HUDEP-2 (cell line): ENCODE results near the gene GDF15.
A peak's percentile ranks its signal among the peaks of the same experiment; 100 is the strongest.
"Not testable (repeated sequence)": the region's sequence is repeated elsewhere in the genome, so short reads cannot be mapped to it uniquely, and the experiment has no call there.

Experiments
- DNase-seq, 76 experiments: peaks; one replicate each; lab custom pipeline; 2025; ENCODE audit not compliant: unreplicated experiment in 76 of 76; lab: John Stamatoyannopoulos, UW

The GDF15 gene

DNA sequence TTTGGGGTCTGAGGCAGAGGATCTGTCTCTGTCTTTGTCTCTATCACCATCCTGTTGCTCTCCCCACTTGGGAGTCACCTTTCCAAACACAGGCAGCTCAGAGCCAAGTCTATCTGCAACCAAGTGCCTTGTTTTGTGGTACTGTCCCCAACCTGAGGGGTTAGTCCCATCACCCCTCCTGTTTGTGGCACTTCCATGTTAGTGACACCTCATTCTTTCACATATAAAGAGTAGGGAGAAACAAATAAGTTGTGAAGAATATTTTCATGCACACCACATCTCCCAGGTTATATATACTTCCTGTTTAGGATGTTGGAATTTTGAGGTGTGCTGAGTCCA lies 3.7 kb downstream of the GDF15 start:
- peak in 4 of 76 experiments; percentile 50 to 85 (median 69) for DNase-seq

DNA sequence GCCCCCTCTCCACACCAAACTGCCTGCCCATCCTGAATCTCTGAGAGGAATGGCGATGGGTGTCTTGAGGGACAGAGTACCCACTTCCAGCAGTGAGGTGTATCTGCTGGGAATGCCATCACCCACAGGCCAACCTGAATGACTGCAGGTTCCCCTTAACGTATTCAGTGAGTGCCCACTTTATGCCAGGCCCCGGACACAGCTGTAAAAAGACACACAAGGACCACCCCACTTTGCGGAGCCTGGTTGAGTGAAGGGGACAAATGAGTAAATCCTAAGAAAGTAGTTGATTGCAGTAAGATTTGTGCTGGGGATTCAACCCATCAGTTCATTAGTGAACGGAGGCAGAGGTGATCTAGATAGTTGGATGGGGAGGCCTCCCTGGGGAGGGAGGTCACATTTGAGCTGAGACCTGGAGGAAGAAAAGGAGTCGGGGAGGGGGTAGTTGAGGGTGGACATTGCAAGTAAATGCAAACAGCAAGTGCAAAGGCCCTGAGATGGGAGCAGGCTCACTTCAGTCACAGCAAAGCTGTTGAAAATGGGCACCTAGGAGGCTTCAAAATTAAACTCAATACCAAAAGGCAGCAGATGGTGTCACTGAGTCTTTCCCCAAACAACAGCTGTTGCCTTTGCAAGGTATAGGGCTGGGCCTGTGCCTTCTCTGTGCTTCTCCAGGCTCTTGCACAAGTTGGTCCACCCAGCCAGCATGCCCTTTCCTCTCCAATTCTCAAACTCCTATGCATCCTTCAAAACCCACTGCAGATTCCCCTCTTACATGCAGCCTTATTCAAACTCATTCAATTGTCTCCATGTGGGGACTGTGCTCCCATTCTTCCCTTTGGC lies 4.3 kb downstream of the GDF15 start:
- DNase-seq = peak in 16 of 76 experiments; percentile 14 to 92 (median 62)

DNA sequence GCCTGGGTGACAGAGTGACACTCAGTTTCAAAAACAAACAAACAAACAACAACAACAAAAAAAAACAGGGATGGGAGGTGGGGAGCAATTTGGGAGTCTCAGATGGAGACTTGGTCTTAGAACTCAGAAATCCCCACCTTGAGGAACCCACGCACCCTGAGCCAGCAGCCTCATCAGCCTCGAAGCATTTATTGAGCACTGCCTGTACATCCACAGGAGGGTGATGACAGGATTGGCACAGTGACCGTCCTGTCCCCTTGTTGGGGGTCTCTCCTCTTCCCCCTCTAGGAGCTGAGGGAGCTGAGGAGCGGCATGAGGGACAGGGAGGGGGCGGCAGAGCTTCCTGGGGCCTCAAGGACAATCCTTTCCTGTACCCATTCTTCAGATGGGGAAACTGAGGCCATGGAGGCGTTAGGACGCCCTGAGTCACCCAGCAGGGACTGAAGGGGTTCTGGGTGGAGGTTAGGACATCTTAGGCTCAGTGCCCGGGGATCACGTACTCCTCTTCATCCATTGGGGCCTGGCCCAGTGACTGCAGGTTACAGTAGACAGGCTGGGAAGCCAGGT lies 5.6 kb downstream of the GDF15 start:
- no peak for DNase-seq

DNA sequence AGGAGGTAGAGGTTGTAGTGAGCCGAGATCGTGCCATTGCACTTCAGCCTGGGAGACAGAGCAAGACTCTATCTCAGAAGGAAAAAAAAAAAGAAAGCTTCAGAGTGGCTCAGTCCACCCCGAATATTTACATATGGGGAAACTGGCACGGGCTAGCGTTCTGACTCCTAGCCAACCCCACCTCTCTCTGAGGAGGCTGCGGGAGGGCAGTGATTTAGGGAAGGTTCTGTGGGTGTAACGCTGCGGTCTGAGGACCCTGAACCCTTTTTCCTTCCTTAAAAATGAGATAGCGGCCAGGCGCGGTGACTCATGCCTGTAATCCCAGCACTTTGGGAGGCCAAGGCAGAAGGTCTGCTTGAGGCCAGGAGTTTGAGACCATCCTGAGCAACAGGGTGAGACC lies 6.5 kb downstream of the GDF15 start:
- DNase-seq = peak in 37 of 76 experiments; percentile 12 to 63 (median 41)

DNA sequence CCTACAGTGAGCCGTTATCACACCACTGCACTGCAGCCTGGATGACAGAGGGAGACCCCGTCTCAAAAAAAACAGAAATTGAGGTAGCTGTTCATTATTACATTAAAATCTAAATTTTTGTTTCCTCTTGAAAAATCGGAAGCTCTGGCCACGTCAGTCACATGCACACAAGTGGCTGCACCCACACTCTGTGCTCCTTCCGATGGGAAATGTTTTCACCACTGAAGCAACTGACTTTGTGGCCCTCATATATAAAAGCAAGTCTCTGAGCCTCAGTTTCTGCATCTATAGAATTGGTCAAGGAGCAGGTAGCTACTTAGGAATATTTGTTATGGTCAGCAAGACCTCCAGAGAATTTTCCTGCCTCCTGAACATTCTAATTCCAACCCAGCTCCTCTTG lies 7.0 kb downstream of the GDF15 start:
- no peak for DNase-seq

DNA sequence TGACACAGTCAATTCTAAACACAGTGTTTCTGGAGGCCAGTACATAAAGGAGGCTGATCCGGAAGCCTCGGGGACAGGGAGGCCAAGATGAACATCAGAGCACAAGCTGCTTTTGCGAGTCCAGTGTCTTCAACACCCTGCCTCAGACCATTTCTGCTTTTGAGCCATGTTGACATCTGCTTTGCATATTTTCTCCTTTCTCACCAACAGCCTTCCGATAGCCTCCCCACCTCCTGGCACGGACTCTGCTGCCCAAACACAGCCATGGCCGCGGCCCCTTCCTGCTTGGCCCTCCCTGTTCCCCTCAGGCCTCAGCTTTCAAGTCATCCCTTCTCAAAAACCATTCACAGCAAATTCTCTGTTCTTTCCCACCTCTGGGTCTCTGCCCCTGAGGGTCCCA lies 7.9 kb downstream of the GDF15 start:
- no peak for DNase-seq

DNA sequence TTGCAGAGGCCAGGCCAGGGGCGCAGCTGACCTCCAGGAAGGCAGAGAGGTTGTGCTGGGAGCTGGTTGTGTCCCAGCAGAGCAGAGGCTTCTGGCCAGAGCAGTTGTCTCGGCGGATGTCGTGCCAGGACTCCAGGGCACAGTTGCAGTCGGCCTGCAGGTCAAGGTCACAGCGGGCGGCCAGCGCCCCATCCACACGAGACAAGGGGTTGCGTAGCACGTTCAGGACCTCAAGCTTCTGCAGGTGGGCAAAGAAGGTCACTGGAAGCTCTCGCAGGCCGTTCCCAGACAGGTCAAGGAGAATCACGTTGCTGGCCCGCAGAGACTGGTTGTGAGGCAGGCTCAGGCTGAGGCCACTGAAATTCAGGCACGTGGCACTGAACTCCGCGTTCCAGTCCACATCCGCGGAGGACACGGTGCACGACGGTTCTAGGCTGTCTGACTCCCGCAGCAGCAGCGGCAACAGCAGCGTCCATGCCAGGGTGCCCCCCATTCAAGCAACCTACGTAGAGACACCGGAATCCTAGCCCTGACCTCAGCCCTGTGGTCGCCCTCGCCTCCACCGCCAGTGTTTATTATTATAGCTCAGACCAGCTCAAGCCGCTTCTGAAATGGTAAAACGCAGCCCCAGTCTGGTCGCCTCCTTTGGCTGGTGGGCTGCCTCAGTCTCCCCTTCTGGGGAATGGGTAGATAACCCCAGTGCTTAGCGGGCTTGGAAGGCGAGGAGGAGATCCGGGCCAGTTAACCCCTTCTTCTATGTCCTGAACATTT lies 10.7 kb downstream of the GDF15 start:
- DNase-seq = no peak

DNA sequence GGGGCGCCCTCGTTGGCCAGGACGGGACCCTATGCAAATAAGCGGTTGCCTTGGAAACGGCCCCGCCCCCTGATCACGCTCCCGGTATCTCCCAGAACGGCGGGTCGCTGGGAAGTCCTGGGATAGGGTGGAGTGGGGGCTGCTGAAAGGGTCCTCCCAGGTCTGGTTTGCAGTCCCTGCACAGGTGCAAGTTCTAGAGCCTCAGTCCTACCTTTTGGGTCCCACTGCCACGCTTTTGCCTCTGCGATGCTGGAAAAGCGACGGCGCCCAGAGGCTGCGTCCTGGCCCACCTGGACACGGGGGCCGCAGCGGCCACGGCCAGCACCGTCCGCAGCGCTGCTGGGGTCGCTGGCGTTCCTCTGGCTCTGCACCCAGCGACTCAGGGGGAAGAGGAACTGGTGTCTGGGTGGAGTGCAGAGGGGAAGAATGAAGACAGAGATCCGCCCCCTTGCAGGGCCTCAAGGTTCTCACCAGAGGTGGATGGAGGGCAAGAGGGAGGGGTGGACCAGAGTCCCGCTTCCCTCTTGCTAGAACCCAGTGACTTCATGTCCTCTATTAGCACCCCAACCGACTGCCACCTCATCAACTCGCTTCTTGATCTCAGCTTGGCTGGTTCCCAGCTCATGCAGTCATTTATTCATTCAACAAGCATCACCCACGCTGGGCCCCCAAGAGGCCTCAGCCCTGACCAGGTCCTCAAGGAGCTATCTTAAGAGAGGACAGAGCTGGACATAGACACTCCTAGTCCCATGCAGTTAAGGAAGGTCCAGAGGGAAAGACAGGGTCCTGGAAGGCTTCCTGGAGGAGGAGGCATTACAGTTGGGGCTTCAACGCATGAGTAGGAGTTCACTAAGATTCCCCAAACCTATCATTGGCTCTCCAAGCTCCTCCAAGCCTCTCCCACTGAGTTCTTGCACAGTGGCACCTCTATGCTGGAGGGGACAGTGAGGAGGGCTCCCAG lies 11.6 kb downstream of the GDF15 start, which contains the start of gene LRRC25:
TSS of gene LRRC25 (minus strand) at position 381 of the 961 bp plus-strand sequence. CDS start 659 bp downstream, outside the sequence.
- peak in 21 of 76 experiments; percentile 15 to 46 (median 32) for DNase-seq

DNA sequence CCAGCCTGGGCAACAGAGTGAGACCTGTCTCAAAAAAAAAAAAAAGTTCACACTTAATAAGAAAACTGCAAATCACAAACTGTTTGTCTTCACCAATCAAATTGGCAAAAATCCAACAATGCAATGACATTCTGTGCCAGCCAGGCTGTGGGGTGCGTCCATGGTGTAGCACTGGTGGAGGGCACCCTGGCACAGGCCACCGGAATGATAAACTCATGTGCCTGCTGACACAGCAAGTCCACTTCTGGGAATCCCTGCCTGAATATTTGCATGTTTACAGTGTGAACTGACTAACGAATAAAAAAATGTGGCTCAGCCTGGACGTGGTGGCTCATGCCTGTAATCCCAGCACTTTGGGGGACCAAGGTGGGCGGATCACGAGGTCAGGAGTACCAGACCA lies 13.1 kb downstream of the GDF15 start:
- peak in 60 of 76 experiments; percentile 20 to 83 (median 66) for DNase-seq

DNA sequence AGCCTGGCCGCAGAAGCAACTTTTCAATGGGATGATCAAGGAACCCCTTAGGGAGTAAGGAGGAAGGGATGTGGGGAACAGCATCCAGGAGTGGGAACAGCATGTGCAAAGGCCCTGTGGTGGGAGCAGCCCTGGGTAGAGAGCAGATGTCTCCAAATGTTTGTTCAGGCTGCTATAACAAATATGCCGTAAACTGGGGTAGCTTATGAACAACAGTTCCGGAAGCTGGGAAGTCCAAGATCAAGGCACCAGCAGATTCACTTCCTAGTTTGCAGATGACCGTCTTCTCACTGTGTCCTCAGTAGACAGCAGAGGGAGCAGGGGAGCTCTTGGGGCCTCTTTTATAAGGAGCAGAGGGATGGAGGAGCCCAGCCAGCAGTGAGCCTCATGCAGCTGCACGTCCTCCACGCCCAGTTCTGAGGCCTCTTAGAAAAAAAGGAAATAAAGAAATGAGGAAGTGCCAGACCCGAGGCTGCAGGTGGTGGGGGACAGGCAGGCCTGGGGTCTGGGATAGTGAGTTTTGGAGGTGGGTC lies 15.7 kb downstream of the GDF15 start:
- peak in 71 of 76 experiments; percentile 28 to 89 (median 76) for DNase-seq

DNA sequence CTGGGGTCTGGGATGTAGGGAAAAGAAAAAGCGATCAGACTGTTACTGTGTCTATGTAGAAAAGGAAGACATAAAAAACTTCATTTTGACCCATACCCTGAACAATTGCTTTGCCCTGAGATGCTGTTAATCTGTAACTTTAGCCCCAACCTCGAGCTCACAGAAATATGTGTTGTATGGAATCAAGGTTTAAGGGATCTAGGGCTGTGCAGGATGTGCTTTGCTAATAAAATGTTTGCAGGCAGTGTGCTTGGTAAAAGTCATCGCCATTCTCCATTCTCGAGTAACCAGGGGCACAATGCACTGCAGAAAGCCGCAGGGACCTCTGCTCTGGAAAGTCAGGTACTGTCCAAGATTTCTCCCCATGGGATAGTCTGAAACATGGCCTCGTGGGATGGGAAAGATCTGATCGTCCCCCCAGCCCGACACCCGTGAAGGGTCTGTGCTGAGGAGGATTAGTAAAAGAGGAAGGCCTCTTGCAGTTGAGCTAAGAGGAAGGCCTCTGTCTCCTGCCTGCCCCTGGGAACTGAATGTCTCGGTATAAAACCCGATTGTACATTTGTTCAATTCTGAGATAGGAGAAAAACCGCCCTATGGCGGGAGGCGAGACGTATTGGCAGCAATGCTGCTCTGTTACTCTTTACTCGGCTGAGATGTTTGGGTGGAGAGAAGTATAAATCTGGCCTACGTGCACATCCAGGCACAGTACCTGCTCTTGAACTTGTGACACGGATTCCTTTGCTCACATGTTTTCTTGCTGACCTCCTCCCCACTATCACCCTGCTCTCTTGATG lies 16.7 kb downstream of the GDF15 start:
- DNase-seq = not testable (repeated sequence)

DNA sequence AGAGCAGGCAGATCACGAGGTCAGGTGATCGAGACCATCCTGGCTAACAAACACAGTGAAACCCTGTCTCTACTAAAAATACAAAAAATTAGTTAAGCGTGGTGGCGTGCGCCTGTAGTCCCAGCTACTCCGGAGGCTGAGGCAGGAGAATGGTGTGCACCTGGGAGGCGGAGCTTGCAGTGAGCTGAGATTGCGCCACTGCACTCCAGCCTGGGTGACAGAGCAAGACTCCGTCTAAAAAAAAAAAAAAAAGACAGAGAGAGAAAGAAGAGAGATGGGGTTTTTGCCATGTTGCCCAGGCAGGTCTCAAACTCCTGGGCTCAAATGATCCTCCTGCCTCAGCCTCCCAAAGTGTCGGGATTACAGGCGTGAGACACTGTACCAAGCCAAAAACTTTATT lies 19.8 kb downstream of the GDF15 start:
- not testable (repeated sequence) for DNase-seq

DNA sequence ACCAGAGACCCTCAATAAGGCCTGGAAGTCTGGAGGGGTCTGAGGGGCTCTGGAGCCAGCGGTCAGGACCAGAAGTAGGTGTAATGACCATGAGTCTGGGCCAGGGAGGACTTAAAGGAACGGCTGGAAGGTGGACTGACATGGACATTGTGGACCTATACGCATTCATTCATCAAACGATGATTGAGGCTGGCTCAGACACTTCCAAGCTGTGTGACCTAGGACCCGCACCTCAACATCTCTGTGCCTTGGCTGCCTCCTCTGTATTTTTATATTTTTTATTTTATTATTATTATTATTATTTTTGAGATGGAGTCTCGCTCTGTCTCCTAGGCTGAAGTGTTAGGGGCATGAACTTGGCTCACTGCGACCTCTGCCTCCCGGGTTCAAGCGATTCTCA lies 20.8 kb downstream of the GDF15 start:
- no peak for DNase-seq

DNA sequence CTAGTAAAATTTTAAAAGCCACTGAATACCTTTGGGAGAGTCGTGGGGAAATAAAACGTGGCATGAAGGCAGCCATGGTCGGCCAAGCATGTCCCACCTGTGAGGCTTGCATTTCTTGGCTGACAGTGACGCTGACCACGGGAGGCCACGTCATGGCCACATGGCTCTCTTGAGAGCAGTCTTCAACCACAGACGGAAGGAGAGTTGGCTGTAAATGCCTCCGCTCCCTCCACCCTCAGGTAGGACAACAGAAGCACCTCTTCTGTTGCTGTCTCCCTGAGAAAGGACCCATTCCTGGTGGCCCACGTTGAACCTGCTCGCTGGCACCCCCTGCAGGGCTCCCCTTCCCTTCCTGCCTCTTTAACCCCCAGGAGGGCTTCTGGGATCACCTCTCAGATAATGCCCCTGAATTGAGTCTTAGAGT lies 22.1 kb downstream of the GDF15 start:
- DNase-seq = peak in 43 of 76 experiments; percentile 19 to 72 (median 47)

DNA sequence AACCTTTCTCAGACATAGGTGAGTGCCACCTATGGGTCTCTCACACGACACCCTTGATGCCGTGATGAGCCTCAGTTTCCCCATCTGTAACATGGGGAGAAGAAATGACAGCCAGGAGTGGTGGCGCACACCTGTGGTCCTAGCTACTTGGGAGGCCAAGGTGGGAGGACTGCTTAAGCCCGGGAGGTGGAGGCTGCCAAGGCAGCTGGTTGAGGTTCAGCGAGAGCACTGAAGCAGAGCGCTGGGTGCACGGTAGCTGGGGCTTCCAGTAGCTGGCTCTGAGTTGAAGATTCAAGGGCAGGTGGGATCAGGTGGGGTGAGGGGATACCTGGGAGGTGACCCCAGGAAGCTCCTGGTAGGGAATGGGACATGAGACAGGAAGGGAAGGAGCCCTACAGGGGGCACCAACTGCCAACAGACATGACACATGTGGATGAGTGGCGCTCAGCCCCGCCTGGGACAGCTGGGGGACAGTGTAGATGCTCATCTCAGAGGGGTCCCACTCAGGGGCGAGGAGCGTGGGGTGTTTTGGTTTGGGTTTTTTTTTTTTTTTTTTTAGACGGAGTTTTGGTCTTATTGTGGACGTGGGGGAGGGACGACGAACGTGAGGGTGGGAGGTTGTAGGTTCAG lies 26.8 kb downstream of the GDF15 start:
- no peak for DNase-seq

DNA sequence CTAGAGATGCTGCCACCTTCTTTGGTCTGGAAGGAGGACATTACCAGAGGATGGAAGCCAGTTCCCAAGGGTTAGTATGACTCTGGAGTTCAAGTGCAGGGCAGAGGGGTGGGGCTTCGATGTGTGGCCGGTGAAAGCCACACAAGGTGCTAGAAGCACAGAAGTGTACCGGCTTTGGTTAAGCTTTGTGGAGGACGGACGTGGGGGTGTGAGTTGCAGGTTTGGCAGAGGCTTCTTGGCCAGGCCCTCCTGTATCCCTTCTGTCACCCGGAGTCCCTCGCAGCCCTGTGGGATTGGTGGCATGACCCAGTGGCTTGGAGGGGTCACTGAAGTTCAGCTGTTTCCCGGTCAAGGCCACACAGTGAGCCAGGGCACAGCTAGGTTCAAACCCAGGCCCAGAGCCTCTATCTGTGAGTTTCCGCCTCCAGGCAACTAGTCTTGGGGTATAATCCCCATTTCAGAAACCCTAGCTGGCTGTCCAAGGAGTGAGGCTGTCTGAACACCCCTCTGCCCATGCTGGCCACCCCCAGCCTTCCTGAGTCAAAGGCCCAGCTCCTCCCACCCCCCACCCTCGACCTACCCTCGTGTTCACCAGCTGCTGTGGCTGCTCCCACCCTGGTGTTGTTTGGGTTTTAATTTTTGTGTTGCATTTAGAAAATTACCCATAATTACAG lies 28.7 kb downstream of the GDF15 start:
- DNase-seq = peak in 40 of 76 experiments; percentile 17 to 69 (median 48)

DNA sequence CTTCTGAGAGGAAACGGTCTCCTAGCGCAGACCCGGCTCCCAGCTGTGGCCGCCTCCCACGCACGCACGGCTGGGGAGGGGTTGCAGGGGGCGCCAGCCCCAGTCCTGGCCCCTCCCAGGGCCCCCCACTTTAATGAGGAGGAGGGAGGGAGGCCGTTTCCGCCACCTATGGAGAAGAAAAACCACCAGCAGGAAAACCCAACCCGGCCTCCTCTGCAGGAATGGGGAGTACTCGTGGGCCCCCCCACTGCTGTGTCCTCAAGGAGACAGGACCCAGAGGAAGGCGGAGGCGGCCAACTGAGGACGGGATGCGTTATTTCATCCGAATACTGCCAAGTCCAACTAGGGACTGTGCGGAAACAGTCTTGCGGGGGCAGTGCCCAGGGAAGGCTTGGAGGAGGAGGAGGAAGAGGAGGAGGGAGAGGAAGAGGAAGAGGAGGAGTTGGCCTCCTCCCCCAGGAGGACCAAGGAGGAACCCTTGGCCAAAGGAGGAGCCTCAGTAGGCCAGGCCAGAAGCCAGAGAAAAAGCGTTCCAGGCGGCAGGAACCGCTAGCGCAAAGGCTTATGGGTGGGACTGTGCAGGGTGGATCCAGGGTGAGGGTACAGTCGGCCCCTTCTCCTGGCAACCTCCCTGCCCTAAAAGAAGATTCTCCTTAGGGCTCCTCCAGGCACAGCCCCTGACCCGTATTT lies 29.4 kb downstream of the GDF15 start:
- peak in 71 of 76 experiments; percentile 32 to 89 (median 73) for DNase-seq
